ENCODE measurements around the gene KRTAP9-3.

GRCh38 chr17:41199421-41200078, 32.7 kb upstream of the KRTAP9-3 start:
- no peak for TF ChIP-seq CTCF (IDR thresholded peaks at IDR 0.05)
- no peak for TF ChIP-seq POLR2A (IDR thresholded peaks at IDR 0.05)

Data from tibial nerve (tissue), 3 donors.